HEK293 (cell line): ENCODE results near the gene AATF.
A peak's percentile ranks its signal among the peaks of the same experiment; 100 is the strongest.

Source experiments
- CTCF ChIA-PET: fragments of 350-600 bp; formaldehyde crosslinking; extraction: SDS; loops from one replicate; lab custom pipeline; 2021; ENCODE audit warnings: antibody characterized with exemption; lab: Yijun Ruan, JAX
- POLR2A ChIA-PET: fragments of 300-600 bp; formaldehyde crosslinking; extraction: SDS; loops from one replicate; lab custom pipeline; 2020; ENCODE audit warnings: antibody characterized with exemption, inconsistent platforms; lab: Yijun Ruan, JAX
- H3K27ac ChIP-seq: fragments of 200-500 bp; sonication (Bioruptor generic); 2 replicates; pipeline ENCODE4 v1.5.1; 2014; ENCODE audit warnings: low read depth, low read length, control low read depth, inconsistent platforms; ENCODE audit errors: extremely low read depth
- H3K36me3 ChIP-seq, 2 experiments: fragments of 200-500 bp in 1 of 2; sonication (Bioruptor generic) in 1 of 2; 1 replicate in 1 of 2; 2 replicates in 1 of 2; pipeline ENCODE4 v1.5.1; 2014 to 2017; ENCODE audit warnings: inconsistent platforms in 2 of 2, low read length in 2 of 2; ENCODE audit not compliant: control insufficient read depth in 2 of 2, insufficient read depth in 1 of 2
- H3K4me1 ChIP-seq: fragments of 200-500 bp; sonication (Bioruptor generic); 2 replicates; pipeline ENCODE4 v1.5.1; 2014; ENCODE audit warnings: mild to moderate bottlenecking, low read length, inconsistent platforms; ENCODE audit not compliant: control insufficient read depth, insufficient read depth
- H3K4me3 ChIP-seq: 2 replicates; pipeline ENCODE4 v1.5.1; 2011; ENCODE audit warnings: low read depth, mild to moderate bottlenecking, control low read depth, low read length, moderate library complexity
- H3K9me3 ChIP-seq: fragments of 200-500 bp; sonication (Bioruptor generic); 2 replicates; pipeline ENCODE4 v1.5.1; 2014; ENCODE audit warnings: low read depth, low read length, inconsistent platforms; ENCODE audit not compliant: control insufficient read depth, insufficient read depth
- KLF8 ChIP-seq: fragments of 450-650 bp; formaldehyde crosslinking; IDR thresholded peaks from 2 replicates; pipeline ENCODE4 v1.5.1; 2016; ENCODE audit warnings: missing biosample characterization, missing genetic modification characterization
- OSR2 ChIP-seq: fragments of 450-650 bp; formaldehyde crosslinking; IDR thresholded peaks from 2 replicates; pipeline ENCODE4 v1.5.1; 2016; ENCODE audit warnings: missing biosample characterization, missing genetic modification characterization
- SALL2 ChIP-seq: fragments of 450-650 bp; formaldehyde crosslinking; IDR thresholded peaks from 2 replicates; pipeline ENCODE4 v1.5.0; 2017; ENCODE audit warnings: missing biosample characterization, mild to moderate bottlenecking, missing genetic modification characterization, borderline replicate concordance
- ZBTB17 ChIP-seq: fragments of 450-650 bp; formaldehyde crosslinking; IDR thresholded peaks from 2 replicates; pipeline ENCODE4 v1.5.1; 2016; ENCODE audit warnings: missing biosample characterization, missing genetic modification characterization
- ZBTB20 ChIP-seq: fragments of 450-650 bp; formaldehyde crosslinking; IDR thresholded peaks from 2 replicates; pipeline ENCODE4 v1.5.1; 2016; ENCODE audit warnings: missing biosample characterization, missing genetic modification characterization
- ZEB2 ChIP-seq: fragments of 450-650 bp; formaldehyde crosslinking; IDR thresholded peaks from 2 replicates; pipeline ENCODE4 v1.5.1; 2016; ENCODE audit warnings: missing biosample characterization, missing genetic modification characterization
- ZFHX2 ChIP-seq: fragments of 450-650 bp; formaldehyde crosslinking; conservative IDR thresholded peaks from 2 replicates; pipeline ENCODE4 v1.5.1; 2016; ENCODE audit warnings: missing biosample characterization, missing genetic modification characterization
- ZNF214 ChIP-seq: fragments of 450-650 bp; formaldehyde crosslinking; IDR thresholded peaks from 2 replicates; pipeline ENCODE4 v1.5.1; 2017; ENCODE audit warnings: missing biosample characterization, mild to moderate bottlenecking, missing genetic modification characterization, borderline replicate concordance
- ZNF248 ChIP-seq: fragments of 450-650 bp; formaldehyde crosslinking; IDR thresholded peaks from 2 replicates; pipeline ENCODE4 v1.5.1; 2017; ENCODE audit warnings: missing biosample characterization, missing genetic modification characterization
- ZNF391 ChIP-seq: fragments of 450-650 bp; formaldehyde crosslinking; IDR thresholded peaks from 2 replicates; pipeline ENCODE4 v1.5.1; 2016; ENCODE audit warnings: low read depth, missing biosample characterization, missing genetic modification characterization, borderline replicate concordance
- ZNF501 ChIP-seq: fragments of 450-650 bp; formaldehyde crosslinking; IDR thresholded peaks from 2 replicates; pipeline ENCODE4 v1.5.1; 2016; ENCODE audit warnings: missing biosample characterization, missing genetic modification characterization
- ZNF521 ChIP-seq: fragments of 450-650 bp; formaldehyde crosslinking; IDR thresholded peaks from 2 replicates; pipeline ENCODE4 v1.5.1; 2017; ENCODE audit warnings: missing biosample characterization, mild to moderate bottlenecking, missing genetic modification characterization
- ZNF529 ChIP-seq: fragments of 450-650 bp; formaldehyde crosslinking; IDR thresholded peaks from 2 replicates; pipeline ENCODE4 v1.5.1; 2017; ENCODE audit warnings: missing genetic modification characterization, missing biosample characterization; ENCODE audit not compliant: insufficient replicate concordance
- ZNF560 ChIP-seq: fragments of 450-650 bp; formaldehyde crosslinking; IDR thresholded peaks from 2 replicates; pipeline ENCODE4 v1.5.1; 2017; ENCODE audit warnings: missing biosample characterization, missing genetic modification characterization, borderline replicate concordance
- ZNF621 ChIP-seq: fragments of 450-650 bp; formaldehyde crosslinking; IDR thresholded peaks from 2 replicates; pipeline ENCODE4 v1.5.1; 2017; ENCODE audit warnings: missing biosample characterization, missing genetic modification characterization
- ZNF624 ChIP-seq: fragments of 450-650 bp; formaldehyde crosslinking; IDR thresholded peaks from 2 replicates; pipeline ENCODE4 v1.5.1; 2017; ENCODE audit warnings: missing biosample characterization, missing genetic modification characterization
- ZSCAN16 ChIP-seq: fragments of 450-650 bp; formaldehyde crosslinking; IDR thresholded peaks from 2 replicates; pipeline ENCODE4 v1.5.1; 2016; ENCODE audit warnings: missing biosample characterization, missing genetic modification characterization
- ZSCAN23 ChIP-seq: fragments of 450-650 bp; formaldehyde crosslinking; IDR thresholded peaks from 2 replicates; pipeline ENCODE4 v1.5.1; 2016; ENCODE audit warnings: missing biosample characterization, missing genetic modification characterization
- ZXDB ChIP-seq: fragments of 450-650 bp; formaldehyde crosslinking; IDR thresholded peaks from 2 replicates; pipeline ENCODE4 v1.5.1; 2016; ENCODE audit warnings: missing biosample characterization, missing genetic modification characterization
- TF ChIP-seq, protein P1 (sequence below): fragments of 450-650 bp; formaldehyde crosslinking; conservative IDR thresholded peaks from 2 replicates; pipeline ENCODE4 v1.5.1; 2016; ENCODE audit warnings: low read depth, missing biosample characterization, missing genetic modification characterization
- TF ChIP-seq, protein P2 (sequence below): fragments of 450-650 bp; formaldehyde crosslinking; IDR thresholded peaks from 2 replicates; pipeline ENCODE4 v1.5.1; 2017; ENCODE audit warnings: missing biosample characterization, missing genetic modification characterization

The AATF gene

DNA sequence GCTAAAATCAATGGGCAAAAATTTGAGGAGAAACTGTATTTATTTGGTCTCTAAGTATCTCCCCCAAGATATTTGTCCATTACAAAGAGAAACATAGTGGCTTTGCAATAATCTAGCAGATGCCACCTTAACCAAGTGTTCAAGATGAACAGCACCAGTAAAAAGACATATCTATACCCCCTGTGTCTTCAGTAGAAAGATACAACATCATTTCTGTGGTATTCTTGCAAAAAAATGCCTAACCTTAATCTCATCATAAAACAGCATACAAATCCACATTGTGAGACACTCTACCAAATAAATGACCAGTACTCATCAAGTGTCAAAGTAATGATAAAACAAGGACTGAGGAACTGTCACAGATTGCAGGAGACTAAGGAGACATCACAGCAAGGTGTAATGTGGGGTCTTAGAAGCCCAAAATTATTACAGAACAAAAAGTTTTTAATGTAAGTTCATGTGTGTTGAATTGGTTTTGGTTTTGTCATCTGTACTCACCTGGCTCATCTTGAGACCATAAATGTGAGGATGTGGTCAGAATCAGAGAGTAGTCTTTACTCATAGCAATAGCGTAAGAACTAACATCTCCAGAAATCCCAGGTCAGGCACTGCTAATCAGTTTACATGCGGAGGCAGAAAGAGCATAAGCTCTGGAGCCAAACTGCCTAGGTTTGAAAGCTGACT is 77.2 kb downstream of the AATF start:
- TF ChIP-seq KLF8 = no peak
- TF ChIP-seq ZFHX2 (tag by site-specific recombination) = no peak
- no peak for TF ChIP-seq ZNF214 (tag by site-specific recombination)
- TF ChIP-seq ZNF521 (tag by site-specific recombination) = no peak
- no peak for TF ChIP-seq ZNF529
- TF ChIP-seq, protein P1, sequence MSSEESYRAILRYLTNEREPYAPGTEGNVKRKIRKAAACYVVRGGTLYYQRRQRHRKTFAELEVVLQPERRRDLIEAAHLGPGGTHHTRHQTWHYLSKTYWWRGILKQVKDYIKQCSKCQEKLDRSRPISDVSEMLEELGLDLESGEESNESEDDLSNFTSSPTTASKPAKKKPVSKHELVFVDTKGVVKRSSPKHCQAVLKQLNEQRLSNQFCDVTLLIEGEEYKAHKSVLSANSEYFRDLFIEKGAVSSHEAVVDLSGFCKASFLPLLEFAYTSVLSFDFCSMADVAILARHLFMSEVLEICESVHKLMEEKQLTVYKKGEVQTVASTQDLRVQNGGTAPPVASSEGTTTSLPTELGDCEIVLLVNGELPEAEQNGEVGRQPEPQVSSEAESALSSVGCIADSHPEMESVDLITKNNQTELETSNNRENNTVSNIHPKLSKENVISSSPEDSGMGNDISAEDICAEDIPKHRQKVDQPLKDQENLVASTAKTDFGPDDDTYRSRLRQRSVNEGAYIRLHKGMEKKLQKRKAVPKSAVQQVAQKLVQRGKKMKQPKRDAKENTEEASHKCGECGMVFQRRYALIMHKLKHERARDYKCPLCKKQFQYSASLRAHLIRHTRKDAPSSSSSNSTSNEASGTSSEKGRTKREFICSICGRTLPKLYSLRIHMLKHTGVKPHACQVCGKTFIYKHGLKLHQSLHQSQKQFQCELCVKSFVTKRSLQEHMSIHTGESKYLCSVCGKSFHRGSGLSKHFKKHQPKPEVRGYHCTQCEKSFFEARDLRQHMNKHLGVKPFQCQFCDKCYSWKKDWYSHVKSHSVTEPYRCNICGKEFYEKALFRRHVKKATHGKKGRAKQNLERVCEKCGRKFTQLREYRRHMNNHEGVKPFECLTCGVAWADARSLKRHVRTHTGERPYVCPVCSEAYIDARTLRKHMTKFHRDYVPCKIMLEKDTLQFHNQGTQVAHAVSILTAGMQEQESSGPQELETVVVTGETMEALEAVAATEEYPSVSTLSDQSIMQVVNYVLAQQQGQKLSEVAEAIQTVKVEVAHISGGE (tag by site-specific recombination) = no peak
- no peak for TF ChIP-seq ZNF624
- TF ChIP-seq ZSCAN23 = no peak
- TF ChIP-seq ZBTB20 (tag by site-specific recombination) = no peak
- no peak for TF ChIP-seq ZNF560 (tag by site-specific recombination)
- TF ChIP-seq ZSCAN16 (tag by site-specific recombination) = no peak
- TF ChIP-seq ZNF391 (tag by site-specific recombination) = no peak
- ChIA-PET CTCF (no interaction called here), POLR2A (no interaction called here)
- Histone ChIP-seq H3K4me1 (no peaks in the 10 kb centered on the region), H3K27ac (no peak overlapping the region), H3K9me3 (no peaks in the 10 kb centered on the region), H3K36me3 (peaks cover 9 to 30% of the 10 kb centered on the region in 2 experiments; a peak in 2 of 3 replicates), H3K4me3 (no peak overlapping the region)

DNA sequence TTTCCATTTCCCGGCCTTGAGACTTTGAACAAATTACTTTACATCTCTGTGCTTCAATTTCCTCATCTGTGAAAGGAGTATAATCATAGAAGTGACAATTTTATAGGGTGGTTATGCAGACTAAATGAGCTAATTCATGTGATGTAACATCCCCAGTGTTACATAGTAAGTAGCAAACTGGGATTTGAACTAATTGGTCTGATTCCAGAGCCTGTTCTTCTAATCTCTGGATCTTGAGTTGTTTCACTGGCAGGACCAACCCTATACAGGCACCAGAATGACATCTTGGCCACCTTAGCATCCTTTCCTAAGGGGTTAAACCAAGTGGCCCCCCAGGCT is 77.7 kb downstream of the AATF start:
- Histone ChIP-seq H3K4me3 (no peak overlapping the region), H3K4me1 (no peaks in the 10 kb centered on the region), H3K36me3 (peaks cover 13 to 35% of the 10 kb centered on the region in 2 experiments; a peak in 2 of 3 replicates), H3K27ac (no peak overlapping the region), H3K9me3 (no peaks in the 10 kb centered on the region)
- TF ChIP-seq SALL2 (tag by site-specific recombination) = no peak
- no peak for TF ChIP-seq ZXDB
- no peak for TF ChIP-seq ZNF248 (tag by site-specific recombination)
- no peak for TF ChIP-seq ZNF621 (tag by site-specific recombination)
- no peak for TF ChIP-seq ZNF501 (tag by site-specific recombination)
- TF ChIP-seq ZEB2 = 0 out of 2 replicates have a peak, but pooled peaks have one; percentile 35
- TF ChIP-seq, protein P2, sequence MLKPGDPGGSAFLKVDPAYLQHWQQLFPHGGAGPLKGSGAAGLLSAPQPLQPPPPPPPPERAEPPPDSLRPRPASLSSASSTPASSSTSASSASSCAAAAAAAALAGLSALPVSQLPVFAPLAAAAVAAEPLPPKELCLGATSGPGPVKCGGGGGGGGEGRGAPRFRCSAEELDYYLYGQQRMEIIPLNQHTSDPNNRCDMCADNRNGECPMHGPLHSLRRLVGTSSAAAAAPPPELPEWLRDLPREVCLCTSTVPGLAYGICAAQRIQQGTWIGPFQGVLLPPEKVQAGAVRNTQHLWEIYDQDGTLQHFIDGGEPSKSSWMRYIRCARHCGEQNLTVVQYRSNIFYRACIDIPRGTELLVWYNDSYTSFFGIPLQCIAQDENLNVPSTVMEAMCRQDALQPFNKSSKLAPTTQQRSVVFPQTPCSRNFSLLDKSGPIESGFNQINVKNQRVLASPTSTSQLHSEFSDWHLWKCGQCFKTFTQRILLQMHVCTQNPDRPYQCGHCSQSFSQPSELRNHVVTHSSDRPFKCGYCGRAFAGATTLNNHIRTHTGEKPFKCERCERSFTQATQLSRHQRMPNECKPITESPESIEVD (tag by site-specific recombination) = peak; percentile 62
- no peak for TF ChIP-seq ZBTB17 (tag by site-specific recombination)
- TF ChIP-seq OSR2 (tag by site-specific recombination) = no peak
- ChIA-PET CTCF (no interaction called here), POLR2A (no interaction called here)
